ENCODE measurements around the gene SCCPDH.
A peak's percentile ranks its signal among the peaks of the same experiment; 100 is the strongest.

The SCCPDH gene

DNA sequence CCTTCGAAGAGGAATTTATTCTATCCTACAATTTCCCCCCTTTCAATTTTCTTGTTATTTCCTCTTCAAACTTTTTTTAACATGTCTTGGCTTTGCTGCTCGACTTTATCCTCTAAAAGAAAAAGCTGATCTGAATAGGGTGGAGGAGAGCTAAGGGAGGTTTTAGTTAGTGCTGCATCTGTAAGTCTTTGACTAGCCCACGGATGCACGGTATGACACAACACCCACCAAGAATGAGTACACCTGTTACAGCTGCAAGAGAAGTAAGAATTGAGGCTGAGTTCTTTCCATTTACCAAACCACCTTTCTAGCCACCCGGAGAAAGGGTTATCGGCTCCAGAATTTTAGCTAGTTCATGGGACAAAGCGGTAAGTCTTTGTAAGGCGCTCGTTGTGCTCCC lies 23.8 kb downstream of the SCCPDH start:
- no peak for DNase-seq (ENCODE audit: low read depth in 1 of 2, low spot score in 1 of 2)

DNA sequence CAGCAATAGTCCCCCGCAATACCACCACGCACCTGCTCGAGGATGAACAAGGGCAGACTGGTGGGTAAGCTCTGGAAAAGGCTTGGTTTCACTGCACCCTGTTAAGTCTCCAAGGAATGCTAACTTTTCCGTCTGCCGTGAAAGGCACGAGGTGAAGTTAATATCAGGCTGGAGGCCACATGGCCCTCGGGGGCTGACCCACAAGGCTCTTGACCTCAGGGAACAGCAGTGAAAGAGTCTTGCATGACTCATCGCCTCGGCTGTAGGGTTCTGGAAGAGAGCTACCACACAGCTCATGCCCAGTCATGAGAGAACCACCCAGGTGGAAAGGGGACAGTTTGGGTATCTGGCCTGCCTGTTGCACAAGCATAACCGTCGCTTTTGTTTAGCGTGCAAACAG lies 24.7 kb downstream of the SCCPDH start:
- DNase-seq (ENCODE audit: low read depth in 1 of 2, low spot score in 1 of 2): no peak

DNA sequence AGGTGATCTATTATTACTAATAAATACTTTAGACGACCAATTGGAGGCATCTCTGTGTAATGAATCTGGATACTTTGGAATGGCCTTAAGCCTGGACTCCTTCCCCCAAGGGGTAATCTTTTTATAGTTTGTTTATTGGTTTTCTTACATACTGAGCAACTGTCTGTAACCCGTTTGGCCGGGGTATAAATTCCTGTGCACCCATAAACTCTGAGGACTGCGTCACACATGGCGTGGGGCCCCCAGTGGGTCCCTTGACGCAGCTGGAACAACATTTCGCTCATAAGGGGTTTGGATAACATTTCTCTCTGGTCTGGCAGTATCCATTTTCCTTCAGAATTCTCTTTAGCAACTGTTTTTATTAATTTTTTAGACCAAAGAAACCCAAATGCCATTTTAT lies 26.5 kb downstream of the SCCPDH start:
- no peak for DNase-seq (ENCODE audit: low read depth in 1 of 2, low spot score in 1 of 2)

DNA sequence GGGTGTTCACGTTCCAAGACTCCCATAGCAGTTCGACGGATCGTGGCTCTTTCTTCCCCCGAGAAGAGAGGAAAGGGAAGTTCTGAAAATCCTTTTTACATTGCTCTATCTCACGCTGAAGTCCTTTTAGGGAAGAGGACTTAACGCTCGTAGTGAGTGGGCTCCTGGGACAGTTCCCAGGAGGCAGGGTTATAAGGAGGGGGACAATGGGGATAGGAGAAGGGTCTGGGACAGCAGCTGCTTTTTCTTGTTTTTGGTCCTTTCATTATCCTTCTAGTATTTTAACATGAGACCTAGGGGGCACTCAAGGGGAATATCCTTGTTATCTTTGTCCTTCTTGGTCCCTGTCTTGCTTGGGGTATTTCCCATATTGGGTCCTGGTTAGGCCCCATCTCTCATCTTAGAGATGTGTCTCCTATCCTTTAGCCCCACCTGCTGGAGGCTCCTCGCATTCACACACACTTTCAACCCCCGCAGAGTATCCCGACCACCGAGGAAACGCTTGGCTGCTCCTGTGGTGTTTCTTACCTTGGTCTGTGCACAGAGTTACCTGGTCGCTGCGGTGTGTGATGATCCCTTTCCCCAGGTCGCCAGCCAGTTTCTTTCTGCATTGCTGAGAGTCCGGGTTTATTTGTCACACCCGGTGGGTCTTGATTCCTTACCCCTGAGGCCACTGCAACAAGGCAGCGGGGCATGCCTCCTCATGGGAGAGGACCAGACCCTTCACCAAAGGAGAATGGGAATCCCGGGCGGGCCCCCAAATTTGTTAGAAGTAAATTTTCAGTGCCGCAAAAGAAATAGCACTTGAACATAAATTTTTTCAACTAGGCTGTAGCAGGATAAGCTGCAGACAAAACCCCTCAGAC lies 29.7 kb downstream of the SCCPDH start:
- DNase-seq (ENCODE audit: low read depth in 1 of 2, low spot score in 1 of 2): peak in 1 of 2 donors; percentile 38

DNA sequence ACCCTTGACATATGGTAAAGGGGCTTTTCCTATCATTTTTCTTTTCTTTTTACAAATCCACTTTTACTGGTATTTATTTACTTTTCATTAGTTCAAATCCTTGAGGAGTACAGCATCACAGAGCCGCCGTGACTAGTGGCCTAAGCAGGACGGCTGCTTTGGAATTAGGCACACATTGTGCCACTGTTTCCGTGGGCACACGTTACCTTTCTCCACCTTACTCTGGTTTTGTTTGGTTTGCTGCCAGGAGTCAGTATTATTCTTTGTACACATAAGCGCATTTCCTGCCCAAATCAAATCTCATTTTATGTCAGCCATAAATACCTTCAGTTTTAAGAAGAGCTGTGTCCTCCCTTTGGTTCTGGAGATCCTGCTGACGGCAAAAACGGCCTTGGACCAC lies 31.2 kb downstream of the SCCPDH start:
- no peak for DNase-seq (ENCODE audit: low read depth in 1 of 2, low spot score in 1 of 2)

DNA sequence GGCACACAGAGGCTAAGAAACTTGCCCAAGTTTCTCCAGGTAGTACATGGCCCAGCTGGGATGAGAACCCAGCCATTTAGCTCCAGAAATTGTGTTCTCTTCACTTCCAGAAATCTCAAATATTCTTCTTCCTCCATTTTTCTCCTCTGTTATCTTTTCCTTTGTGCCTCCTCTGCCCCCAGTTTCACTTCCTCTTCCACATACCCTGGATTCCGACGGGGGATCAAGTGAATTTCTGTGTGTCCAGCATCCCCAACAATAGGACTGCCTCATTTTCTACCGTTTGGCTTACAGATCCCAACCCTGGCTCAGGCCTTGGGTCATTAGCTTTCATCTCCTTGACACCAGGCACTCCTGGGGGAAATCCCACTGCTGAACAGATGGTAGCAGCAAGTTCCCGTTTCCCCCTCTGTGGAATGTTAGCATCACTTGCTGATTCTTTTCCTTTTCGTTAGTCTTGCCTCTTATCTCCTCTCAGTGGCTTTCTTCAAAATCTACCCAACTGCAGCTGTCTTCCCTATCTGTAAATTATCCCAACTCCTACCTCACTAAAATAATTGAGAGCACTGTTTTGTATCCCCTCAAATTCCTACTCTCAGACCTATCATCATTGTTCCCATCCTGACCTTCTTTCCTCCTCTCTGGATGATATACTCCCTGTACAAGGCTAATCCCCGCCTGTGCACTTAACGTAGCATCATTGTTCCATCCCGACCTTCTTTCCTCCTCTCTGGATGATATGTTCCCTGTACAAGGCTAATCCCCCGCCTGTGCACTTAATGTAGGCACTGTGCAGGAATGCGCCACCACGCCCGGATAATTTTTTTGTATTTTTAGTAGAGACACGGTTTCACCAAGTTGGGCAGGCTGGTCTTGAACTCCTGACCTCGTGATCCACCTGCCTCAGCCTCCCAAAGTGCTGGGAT lies 36.5 kb downstream of the SCCPDH start:
- DNase-seq (ENCODE audit: low read depth in 1 of 2, low spot score in 1 of 2): no peak

DNA sequence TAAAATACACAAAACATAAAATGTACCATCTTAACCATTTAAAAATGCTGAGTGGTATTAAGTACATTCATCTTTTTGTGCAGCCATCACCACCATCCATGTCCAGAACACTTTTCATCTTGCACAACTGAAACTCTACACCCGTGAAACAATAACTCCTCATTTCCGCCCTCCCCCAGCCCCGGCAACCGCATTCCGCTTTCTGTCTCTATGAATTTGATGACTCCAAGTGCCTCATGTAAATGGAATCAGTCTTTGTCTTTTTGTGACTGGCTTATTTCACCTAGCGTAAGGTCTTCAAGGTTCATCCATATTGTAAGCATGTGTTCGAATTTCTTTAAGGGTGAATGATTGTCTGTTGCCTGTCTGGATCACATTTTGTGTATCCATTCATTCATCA lies 37.2 kb downstream of the SCCPDH start:
- DNase-seq (ENCODE audit: low read depth in 1 of 2, low spot score in 1 of 2): no peak

DNA sequence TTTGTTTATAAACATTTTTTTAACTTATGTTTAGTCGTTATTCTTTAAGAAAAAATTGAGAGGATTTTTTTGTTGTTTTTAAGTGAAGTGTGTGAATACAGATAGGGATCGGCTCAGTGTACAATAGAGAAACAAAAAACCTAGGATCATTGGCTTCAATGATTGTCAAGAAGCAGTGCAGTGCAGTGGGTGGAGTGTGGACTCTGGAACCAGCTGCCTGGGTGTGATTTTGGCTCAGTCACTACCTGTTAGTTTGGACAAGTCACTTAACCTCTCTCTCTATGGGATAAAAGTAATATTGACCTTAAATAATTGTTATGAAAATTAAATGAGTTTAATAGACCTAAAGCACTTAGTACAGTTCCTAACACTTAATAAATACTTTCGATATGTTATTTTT lies 41.3 kb downstream of the SCCPDH start:
- DNase-seq (ENCODE audit: low read depth in 1 of 2, low spot score in 1 of 2): no peak

DNA sequence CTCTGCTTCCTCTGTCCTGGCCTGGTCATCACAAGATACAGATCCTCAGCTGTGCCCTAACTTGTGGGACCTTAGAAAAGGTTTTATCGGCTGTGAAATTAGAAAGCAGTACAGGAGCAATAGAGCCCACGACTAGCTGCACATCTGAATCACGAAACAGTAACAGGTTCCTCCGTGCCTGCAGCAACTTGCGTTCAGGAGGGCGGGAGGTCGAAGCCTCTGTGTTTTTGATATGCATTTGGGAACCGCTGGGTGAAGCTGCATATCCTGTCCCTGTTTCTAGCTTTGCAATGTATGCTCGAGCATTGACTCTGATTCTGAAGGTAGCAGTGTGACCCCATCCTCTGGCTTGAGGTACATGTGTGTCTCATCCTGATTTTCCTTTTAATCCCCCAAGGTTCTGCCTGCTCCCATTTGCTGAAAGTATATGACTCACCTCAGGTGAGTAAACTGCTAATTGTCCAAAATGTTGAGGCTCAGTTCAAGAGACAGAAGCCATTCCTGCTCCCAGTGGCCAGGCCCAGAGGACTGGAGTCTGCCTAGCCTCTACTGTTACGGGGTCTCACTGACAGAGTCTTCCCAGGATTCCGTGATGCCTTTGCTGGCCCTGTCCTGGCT lies 44.3 kb downstream of the SCCPDH start:
- no peak for DNase-seq (ENCODE audit: low read depth in 1 of 2, low spot score in 1 of 2)

DNA sequence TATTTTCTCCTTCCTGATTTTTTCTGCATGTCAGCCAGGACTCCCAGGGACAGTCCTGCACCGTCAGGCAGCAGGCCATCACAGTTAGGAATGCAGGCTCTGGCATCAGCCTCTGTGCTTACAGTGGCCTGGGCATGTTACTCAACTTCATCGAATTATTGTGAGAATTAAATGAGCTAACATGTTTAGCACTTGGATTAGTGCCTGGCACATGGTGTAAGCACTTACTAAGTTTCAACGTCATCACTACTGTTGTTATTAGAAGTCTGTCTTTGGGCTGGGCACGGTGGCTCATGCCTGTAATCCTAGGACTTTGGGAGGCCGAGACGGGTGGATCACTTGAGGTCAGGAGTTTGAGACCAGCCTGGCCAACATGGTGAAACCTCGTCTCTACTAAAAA lies 45.1 kb downstream of the SCCPDH start:
- DNase-seq (ENCODE audit: low read depth in 1 of 2, low spot score in 1 of 2): no peak

DNA sequence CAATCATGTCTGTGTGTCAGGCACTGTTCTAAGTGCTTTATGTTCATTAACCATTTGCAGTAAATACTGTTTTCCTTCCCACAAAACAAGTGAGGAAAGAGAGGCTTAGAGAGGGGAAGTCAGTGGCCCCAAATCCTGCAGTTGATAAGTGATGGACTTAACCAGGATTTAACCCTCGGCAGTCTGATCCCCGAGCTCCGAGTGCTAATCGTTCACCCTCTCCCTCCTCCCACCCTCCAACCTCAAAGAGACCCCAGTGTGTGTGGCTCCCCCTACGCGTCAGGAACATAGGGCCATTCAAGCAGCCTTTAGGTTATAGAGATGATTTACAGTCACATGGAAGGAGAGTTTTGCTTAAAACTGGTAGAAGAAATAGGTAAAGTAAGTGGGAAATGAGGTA lies 47.2 kb downstream of the SCCPDH start:
- no peak for DNase-seq (ENCODE audit: low read depth in 1 of 2, low spot score in 1 of 2)

DNA sequence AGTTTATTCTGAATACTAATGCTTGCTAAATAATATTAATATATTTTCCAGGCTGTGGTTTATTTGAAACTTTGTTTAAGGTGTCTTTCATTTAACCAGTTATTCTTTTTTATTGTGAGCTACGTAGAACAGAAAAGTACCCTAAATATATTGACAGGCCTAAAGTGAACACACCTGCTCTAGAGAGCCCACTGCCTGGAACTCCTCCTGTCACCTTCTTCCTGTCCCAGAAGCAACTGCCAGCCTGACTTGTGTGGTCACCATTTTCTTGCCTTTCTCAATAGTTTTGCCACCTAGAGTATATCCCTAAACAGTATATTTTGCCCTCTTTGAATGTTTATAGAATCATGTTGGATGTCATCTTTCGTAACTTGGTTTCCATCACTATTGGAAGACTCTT lies 48.5 kb downstream of the SCCPDH start:
- DNase-seq (ENCODE audit: low read depth in 1 of 2, low spot score in 1 of 2): no peak

DNA sequence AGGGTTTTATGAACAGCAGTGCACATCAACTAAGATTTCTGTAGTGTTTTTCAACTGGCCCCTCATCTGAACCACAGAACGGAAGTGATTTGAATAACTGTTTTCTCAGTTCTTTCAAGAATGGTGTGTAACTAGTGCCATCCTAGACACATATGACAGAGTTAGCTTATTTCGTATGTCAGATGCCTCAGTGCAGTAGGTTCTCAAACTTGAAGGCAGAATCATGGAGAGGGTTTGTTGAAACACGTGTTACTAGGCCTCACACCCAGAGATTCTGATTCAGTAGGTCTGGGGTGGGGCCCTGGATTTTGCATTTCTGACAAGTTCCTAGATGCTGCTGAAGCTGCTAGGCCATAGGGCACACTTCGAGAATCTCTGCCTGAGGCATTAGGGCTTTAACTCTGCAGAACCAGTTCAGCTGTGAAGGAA lies 49.0 kb downstream of the SCCPDH start:
- DNase-seq (ENCODE audit: low read depth in 1 of 2, low spot score in 1 of 2): no peak

DNA sequence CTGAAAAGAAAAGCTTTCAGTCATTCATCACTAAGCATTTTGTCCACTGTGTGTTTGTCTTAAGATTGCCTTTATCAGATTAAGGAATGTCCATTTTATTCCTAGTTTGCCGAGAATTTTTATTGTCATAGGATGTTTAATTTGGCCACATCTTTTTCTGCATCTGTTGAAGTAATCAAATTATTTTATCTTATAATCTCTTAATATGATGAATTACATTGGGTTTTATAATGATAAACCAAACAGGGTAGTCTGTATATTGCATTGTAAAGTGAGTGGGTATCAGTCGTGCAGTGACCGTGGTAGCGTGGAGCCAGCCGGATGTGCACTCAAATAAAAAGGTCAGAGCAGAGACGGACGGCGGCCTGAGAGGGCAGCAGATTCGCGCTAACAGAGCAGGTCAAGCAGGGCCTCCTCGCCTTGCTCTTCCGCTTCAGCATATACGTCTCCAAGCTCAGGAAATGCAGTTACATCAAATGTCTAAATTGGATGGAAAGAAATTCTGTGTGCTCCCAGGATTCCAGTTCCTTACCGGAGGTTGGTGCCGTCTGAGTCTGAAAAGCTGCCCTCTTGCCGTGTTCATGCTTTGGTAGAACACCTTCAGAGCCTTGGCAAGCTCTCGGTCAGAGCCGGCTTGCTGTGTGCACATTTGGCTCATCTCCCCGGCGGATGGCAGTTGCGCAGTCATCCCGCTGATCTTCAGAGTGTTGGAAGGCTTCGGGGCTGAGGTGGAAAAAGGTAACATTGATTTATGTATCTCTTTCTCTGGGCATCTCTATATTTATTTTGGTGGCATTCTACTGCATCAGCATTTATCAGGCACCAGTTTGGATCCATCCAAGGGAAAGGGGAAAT lies 51.5 kb downstream of the SCCPDH start:
- DNase-seq (ENCODE audit: low read depth in 1 of 2, low spot score in 1 of 2): no peak

DNA sequence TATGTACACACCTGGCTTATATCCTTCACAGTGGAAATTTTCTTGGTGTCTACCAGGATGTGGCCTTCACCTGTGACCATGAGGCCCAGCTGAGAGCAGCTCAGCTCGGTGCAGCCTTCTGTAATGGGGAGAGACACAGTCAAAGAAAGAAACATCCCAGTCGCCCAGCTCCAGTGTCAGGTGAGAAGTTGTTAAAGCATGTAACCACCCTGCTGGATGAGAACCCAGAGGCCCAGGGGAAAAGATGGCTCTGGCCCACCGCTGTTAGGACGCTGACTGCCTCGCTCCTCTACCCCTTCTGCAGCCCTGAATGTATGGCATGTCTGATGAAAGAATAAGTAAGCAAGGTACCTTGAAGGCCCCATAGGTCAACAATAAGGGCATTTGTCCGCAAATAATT lies 52.7 kb downstream of the SCCPDH start:
- no peak for DNase-seq (ENCODE audit: low read depth in 1 of 2, low spot score in 1 of 2)

DNA sequence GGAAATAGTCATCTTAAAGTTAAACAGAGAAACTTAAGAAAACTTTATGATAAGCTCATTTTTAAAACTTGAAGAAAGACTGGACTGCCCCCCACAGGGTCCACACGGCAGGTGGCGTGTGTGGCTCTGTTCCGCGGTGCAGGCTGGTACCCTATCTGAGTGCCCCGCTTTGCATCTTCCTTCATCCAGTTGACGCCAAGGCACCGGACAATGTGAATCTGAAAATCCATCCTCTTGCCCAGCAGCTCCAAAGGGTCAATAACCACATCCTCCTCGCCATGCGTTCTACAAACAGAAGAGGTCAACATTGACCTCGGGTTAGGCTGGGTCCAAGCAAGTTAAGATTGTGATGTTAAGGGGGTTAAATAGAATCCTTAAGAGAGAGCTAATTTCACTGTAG lies 54.5 kb downstream of the SCCPDH start:
- DNase-seq (ENCODE audit: low read depth in 1 of 2, low spot score in 1 of 2): no peak

DNA sequence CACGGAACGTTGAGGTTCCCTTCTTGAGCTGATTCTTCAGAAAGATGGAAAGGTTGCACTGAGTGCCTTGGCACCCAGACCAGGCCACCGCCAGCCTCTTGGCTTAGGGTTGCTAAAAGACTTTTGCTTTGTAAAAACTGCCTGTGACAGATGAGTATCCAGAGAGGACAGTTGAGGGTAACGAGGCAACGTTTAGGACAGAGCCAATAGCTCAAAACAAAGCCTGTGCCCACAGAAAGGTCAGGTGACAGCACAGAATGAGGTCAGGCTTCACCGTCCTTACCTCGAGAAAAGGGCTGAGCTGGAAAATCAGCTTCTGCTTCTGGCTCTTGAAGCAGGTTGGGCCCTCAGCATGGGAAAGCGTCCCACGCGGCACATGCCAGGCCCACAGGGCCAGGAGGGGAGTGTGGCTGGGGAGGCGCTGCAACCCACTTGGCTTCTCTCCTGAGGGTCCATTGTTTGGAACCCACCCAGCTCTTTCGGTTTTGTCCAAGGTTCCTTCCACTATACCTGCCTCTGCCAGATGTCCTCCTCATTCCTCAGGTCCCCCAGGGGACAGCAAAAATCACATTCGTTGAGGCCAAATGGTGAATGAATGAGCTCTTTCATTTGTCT lies 55.5 kb downstream of the SCCPDH start:
- no peak for DNase-seq (ENCODE audit: low read depth in 1 of 2, low spot score in 1 of 2)

DNA sequence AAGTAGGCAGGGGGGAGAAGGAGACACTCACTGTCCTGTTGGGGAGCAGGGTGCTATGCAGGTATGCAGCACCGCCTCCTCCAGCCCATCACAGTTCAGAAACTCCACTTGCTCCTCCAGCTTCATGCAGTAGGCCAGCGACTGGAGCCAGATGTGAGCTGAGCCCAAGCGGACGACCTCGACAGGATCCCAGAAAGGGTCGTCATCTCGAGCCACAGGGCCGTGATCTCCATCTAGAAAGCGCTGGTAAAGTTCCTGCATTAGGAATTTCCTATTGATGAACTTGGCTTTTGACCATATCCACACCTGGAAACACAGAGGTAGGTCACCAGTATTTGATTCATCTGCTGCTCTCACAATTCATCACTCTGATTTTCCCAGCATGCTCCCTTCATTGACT lies 56.1 kb downstream of the SCCPDH start:
- DNase-seq (ENCODE audit: low read depth in 1 of 2, low spot score in 1 of 2): no peak

DNA sequence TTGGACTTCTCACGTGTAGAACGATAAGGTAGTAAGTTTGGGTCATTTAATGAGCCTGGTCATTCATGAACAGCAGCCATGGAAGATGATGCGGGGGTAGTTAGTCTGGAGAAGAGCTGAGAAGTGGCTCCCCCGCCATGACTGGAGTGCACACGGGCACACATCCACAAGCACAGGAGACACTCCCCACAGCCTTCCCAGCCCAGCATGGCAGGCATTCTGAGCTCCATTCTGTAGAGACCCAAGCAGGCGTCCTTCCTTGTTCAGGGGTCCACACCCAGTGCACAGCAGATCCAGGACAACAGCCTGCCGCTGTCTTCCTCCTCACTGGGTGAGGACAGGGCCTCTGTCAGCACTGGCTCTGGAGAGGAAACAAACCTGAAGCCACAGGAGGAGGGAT lies 57.0 kb downstream of the SCCPDH start:
- no peak for DNase-seq (ENCODE audit: low read depth in 1 of 2, low spot score in 1 of 2)

DNA sequence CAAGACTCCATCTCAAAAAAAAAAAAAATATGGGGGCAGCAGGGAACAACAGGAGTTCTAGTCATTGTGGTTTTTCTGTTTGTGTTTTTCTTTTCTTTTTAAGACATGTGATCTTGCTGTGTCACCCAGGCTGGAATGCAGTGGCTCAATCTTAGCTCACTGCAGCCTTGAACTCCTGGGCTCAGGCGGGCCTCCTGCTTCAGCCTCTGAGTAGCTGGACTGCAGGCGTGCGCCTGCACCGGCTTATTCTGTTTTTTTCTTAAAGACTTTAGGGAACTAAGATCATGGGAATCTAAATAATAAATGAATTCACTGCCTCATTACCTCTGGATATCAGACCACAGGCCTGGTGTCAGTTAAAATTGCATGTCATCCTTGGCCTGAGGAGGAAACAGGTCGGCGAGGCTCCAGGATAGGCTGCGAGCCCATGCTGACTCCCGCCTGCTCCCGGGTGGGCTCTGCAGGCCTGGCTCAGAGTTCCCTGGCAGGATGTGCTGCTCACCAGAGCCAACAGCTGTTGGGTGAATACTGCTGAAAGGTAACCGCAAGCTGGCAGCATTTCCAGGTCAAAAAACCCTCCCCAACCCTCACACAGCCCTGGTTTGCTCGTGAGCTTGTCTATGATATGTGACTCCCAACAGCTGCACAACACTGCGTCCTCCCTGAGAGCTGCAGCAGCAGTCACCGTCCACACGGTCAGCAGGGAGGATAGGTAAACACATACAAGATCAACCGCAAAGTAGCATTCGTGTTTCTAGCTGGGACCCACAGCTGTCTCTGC lies 58.1 kb downstream of the SCCPDH start:
- DNase-seq (ENCODE audit: low read depth in 1 of 2, low spot score in 1 of 2): no peak

Data from stimulated activated CD4-positive, alpha-beta T cell treated with anti-CD3 and anti-CD28 coated beads, Interleukin-15, amount 100 ng/mL, for 1 hour (primary cell).